ENCODE results near the gene SERINC3. TPM values are rescaled to one million over a fixed set of nuclear protein-coding genes. Genes with fewer than 3 reads are reported as not detected.

Gene SERINC3
- total and polyA plus RNA-seq, 2 of the 13 experiments (the other 11 are each of a cell fraction or from before 2014, with no cell fraction given), result 82.0 to 226 TPM

GRCh38 chr20:44521484-44522481 lies at the start of gene SERINC3 (continued):
- TF ChIP-seq FUBP1 (CRISPR knock-in tag; IDR thresholded peaks at IDR 0.05; ENCODE audit: borderline replicate concordance), result 0 out of 2 replicates have a peak, but pooled peaks have one; percentile 19
- peak; percentile 95; the same call in 1 of the 2 replicates for TF ChIP-seq GTF3A (CRISPR knock-in tag; conservative IDR thresholded peaks at IDR 0.05)
- peak; percentile 89; the same call in 1 of the 2 replicates for TF ChIP-seq MLLT10 (CRISPR knock-in tag; IDR thresholded peaks at IDR 0.05)
- peak; percentile 99 for TF ChIP-seq SAP130 (CRISPR knock-in tag; IDR thresholded peaks at IDR 0.05; ENCODE audit: low read depth)
- TF ChIP-seq ZNF142 (CRISPR knock-in tag; IDR thresholded peaks at IDR 0.05), result peak; percentile 92
- TF ChIP-seq, protein P1, sequence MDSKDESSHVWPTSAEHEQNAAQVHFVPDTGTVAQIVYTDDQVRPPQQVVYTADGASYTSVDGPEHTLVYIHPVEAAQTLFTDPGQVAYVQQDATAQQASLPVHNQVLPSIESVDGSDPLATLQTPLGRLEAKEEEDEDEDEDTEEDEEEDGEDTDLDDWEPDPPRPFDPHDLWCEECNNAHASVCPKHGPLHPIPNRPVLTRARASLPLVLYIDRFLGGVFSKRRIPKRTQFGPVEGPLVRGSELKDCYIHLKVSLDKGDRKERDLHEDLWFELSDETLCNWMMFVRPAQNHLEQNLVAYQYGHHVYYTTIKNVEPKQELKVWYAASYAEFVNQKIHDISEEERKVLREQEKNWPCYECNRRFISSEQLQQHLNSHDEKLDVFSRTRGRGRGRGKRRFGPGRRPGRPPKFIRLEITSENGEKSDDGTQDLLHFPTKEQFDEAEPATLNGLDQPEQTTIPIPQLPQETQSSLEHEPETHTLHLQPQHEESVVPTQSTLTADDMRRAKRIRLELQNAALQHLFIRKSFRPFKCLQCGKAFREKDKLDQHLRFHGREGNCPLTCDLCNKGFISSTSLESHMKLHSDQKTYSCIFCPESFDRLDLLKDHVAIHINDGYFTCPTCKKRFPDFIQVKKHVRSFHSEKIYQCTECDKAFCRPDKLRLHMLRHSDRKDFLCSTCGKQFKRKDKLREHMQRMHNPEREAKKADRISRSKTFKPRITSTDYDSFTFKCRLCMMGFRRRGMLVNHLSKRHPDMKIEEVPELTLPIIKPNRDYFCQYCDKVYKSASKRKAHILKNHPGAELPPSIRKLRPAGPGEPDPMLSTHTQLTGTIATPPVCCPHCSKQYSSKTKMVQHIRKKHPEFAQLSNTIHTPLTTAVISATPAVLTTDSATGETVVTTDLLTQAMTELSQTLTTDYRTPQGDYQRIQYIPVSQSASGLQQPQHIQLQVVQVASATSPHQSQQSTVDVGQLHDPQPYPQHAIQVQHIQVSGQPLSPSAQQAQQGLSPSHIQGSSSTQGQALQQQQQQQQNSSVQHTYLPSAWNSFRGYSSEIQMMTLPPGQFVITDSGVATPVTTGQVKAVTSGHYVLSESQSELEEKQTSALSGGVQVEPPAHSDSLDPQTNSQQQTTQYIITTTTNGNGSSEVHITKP (CRISPR knock-in tag; IDR thresholded peaks at IDR 0.05; ENCODE audit: low read depth), result peak; percentile 93
- TF ChIP-seq GTF2F1 (IDR thresholded peaks at IDR 0.05; ENCODE audit: low read length), result no peak
- peak; percentile 89; the same call in 1 of the 2 replicates for TF ChIP-seq IRF1 (CRISPR knock-in tag; IDR thresholded peaks at IDR 0.05; ENCODE audit: low read depth)
- TF ChIP-seq NFYC (CRISPR knock-in tag; IDR thresholded peaks at IDR 0.05), result peak; percentile 83
- peak; percentile 78; the same call in 1 of the 2 replicates for TF ChIP-seq ZNF468 (CRISPR knock-in tag; IDR thresholded peaks at IDR 0.05)
- TF ChIP-seq ZNF552 (CRISPR knock-in tag; IDR thresholded peaks at IDR 0.05; ENCODE audit: borderline replicate concordance), result peak; percentile 57; the same call in 1 of the 2 replicates
- TF ChIP-seq ZNF605 (CRISPR knock-in tag; IDR thresholded peaks at IDR 0.05), result peak; percentile 68; the same call in 1 of the 2 replicates
- no peak for TF ChIP-seq ADNP (CRISPR knock-in tag; IDR thresholded peaks at IDR 0.05)
- TF ChIP-seq NR3C1 (CRISPR knock-in tag; IDR thresholded peaks at IDR 0.05), result no peak
- no peak for TF ChIP-seq NR1H2 (CRISPR knock-in tag; IDR thresholded peaks at IDR 0.05; ENCODE audit: borderline replicate concordance, low read depth)
